GM21381 (cell line): ENCODE measurements around the gene ITGAL.
"Not testable (repeated sequence)": the region's sequence is repeated elsewhere in the genome, so short reads cannot be mapped to it uniquely, and the experiment has no call there.

Experiments used
- ATAC-seq: cut with Tn5 transposase; IDR thresholded peaks from one replicate; pipeline ENCODE4 v1.9.1; 2021; ENCODE audit warnings: mild to moderate bottlenecking, moderate library complexity; ENCODE audit not compliant: unreplicated experiment

Gene ITGAL

DNA sequence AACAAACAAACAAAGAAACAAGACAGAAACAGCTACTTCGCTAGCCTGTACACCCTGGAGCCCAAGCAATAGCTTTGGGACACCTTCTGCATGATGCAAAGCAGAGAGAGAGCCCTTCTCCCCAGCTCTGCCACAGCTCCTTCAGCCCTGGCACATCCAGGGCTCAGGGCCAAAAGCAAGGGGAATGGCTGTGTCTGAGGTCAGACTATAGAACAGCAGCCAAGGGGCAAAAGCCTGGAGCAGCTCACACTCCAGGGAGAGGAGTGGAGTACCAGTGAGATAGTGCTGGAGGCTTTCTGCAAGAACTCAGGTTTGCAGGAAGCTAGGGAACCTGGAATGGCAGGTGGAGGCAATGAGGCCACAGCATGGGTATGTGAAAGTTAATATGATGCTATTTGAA, 15.3 kb upstream of the ITGAL start:
- no peak for ATAC-seq

DNA sequence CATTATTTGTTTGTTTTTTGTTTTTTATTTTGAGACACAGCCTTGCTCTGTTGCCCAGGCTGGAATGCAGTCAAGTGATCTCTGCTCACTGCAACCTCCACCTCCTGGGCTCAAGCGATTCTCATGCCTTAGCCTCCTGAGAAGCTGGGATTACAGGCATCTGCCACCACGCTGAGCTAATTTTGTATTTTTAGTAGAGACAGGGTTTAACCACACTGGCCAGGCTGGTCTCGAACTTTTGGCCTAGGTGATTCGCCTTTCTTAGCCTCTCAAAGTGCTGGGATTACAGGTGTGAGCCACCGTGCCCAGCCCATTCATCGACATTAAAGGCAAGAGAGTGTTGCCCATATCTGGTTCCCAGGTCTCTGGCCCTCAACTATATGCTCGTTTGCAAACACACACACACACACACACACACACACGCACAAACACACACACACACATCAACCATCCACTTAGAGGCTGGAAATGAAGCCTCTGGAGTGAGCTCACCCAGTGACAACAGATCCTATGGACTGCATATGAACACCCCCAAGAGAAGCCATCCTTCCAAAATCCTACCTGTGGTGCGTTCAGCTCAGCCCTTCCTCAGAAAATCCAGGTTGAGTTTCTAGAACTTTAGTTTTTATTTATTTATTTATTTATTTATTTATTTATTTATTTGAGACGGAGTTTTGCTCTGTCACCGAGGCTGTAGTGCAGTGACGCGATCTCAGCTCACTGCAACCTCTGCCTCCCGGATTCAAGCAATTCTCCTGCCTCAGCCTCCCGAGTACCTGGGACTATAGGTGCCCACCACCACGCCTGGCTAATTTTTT, 14.6 kb upstream of the ITGAL start:
- ATAC-seq = no peak

DNA sequence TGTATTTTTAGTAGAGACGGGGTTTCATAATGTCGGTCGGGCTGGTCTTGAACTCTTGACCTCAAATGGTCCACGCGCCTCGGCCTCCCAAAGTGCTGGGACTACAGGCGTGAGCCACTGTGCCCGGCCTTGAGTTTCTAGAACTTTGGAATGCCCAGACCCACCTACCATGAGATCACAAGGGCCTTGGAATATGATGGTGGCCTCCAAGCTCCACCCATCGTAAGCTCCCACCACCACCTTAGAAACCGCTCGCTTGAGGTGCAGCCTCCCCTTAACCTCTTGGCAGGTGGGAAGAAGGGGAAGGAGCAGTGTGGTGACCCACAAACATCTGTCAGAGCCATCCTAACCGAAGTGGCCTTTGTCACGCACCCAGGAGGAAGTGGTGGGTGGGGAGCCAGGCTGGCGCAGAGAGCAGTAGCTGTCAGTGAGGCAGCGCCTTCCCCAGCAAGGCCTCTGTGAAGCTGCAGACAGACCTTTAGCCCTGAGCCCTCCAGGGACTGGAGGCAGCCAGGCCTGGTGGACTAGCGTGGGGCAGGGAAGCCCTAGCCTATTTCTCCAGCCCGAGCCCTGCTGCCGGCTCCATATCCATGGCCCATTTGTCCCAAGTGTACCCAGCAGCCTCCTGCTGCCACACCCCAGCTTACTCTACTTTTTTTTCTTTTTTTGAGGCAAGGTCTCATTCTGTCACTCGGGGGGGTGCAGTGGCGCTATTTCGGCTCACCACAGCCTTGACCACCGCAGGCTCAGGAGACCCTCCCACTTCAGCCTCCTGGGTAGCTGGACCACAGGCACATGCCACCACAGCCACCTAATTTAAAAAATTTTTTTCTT, 13.8 kb upstream of the ITGAL start:
- peak; percentile 83 for ATAC-seq

DNA sequence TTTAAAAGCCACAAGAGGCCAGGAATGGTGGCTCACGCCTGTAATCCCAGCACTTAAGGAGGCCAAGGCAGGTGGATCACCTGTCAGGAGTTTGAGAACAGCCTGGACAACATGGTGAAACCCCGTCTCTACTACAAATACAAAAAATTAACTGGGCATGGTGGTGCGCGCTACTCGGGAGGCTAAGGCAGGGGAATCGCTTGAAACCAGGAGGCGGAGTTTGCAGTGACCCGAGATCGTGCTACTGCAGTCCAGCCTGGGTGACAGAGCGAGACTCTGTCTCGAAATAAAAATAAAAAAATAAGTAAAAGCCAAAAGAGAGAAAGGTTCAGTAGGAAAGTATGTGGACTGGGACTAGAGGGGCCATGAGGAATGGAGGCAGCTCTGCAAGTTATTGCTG, 13.1 kb upstream of the ITGAL start:
- ATAC-seq = no peak

DNA sequence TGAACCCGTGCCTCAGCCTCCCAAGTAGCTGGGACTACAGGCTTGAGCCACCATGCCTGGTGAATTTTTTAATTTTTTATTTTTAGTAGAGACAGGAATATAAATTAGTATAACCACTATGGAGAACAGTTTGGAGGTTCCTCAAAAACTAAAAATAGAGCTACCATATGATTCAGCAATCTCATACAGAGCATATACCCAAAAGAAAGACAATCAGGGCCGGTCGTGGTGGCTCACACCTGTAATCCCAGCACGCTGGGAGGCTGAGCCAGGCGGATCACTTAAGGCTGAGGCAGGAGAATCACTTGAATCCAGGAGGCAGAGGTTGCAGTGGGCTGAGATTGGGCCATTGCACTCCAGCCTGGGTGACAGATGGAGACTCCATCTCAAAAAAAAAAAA, 11.1 kb upstream of the ITGAL start:
- ATAC-seq = not testable (repeated sequence)

DNA sequence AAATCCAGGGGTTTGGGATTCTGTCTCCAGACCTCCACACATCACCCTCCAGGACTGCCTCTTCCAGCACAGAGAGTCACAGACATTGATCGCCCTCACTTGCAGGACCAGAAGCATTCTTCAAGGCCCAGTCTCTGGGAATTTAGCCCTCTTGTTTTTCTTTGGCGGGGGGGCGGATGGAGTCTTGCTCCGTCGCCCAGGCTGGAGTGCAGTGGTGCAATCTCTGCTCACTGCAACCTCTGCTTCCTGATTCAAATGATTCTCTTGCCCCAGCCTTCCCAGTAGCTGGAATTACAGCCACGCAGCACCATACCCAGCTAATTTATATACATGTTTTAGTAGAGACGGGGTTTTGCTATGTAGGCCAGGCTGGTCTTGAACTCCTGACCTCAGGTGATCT, 8.5 kb upstream of the ITGAL start:
- no peak for ATAC-seq

DNA sequence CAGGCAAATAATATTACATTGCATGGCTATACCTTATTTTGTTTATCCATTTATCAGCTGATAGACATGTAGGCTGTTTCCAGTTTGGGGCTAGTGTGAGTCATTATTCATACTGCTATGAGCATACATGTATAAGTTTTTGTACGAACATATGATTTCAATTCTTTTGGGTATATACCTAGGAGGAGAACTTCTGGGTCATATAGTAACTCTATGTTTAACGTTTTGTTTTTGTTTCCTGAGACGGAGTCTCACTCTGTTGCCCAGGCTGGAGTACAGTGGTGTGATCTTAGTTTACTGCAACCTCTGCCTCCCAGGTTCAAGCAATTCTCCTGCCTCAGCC, 2.4 kb upstream of the ITGAL start:
- ATAC-seq = no peak

DNA sequence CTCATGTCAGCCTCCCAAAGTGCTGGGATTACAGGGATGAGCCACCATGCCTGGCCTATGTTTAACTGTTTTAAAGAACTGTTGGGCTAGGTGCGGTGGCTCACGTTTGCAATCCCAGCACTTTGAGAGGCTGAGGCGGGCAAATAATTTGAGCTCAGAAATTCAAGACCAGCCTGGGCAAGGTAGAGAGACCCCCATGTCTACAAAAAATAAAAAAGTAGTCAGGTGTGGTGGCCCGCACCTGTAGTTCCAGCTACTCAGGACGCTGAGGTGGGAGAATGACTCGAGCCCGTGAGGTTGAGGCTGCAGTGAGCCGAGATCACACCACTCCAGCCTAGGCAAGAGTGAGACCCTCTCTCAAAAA, 1.9 kb upstream of the ITGAL start:
- no peak for ATAC-seq

DNA sequence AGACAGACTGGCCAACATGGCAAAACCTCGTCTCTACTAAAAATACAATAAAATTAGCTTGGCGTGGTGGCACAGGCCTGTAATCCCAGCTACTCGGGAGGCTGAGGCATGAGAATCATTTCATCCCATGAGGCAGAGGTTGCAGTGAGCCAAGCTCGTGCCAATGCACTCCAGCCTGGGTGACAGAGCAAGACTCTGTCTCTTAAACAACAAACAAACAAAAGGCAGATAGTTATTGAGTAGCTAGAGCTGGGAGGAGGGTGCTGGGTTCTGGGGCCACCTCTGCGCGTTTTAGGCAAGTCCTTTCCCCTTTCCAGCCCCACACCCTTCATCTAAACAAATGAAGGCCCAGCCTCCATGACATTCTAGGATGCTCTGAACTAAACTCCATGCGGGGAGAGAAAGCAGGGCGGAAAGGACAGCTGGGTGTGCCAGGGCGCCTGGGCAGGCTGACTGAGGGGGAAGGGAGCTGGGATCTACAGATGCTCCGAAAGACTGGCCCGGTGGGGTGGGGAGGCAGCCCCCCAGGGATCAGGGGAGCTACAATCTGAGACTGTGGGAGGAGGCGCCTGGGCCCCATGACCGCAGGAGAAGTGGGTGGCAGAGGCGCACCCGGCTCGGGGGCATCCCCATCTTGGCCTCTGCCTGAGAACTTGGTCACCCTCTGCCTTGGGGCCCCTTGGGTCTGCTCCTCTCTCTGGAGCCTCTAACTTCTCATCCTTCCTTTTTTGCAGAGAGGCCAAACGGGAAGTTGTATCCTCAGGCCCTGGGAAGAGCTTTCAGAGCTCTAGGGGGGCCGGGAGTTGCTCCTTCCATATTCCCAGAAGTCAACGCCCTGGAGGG, 910 bp downstream of the ITGAL start:
- ATAC-seq = no peak

DNA sequence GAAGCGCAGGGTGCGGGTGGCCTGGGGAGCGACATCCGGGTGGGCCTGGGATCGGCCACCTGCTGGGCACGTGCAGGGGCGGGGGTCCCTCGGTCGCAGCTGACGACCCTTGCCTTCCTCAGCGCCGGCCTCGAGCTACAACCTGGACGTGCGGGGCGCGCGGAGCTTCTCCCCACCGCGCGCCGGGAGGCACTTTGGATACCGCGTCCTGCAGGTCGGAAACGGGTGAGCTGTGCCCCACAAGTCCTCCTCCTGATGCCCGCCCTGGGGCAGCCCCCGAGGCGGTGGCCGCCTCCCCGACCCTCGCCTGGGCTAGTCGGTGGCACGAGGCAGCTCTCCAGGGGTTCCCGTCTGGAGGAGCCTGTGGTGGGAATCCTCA, 1.5 kb downstream of the ITGAL start:
- no peak for ATAC-seq

DNA sequence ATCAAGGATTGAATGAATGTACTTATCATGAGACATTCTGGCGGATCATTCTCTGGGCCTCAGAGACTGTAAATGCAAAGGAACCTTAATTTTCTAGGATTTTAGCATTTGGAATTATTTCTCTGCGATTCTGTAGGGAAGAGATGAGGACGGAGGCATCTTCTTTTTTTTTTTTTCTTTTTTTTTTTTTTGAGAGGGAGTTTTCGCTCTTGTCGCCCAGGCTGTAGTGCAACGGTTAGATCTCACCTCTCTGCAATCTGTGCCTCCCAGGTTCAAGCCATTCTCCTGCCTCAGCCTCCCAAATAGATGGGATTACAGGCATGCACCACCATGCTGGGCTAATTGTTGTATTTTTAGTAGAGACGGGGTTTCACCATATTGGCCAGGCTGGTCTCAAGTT, 2.1 kb downstream of the ITGAL start:
- no peak for ATAC-seq

DNA sequence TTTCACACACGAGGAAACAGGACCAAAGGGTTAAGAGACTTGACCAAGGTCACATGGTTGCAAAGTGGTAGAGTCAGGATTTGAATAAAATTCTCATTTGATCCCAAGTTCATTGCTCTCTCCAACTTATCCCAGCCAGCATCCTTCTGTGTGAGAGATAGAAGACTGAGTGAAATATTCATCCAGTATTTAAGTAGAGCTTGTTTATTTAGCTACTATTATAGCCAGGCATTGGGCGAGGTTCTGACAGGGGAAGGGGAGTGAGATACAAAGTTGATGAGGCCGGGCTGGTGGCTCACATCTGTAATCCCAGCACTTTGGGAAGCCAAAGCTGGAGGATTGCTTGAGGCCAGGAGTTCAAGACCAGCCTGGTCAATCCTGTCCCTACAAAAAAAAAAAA, 4.4 kb downstream of the ITGAL start:
- no peak for ATAC-seq

DNA sequence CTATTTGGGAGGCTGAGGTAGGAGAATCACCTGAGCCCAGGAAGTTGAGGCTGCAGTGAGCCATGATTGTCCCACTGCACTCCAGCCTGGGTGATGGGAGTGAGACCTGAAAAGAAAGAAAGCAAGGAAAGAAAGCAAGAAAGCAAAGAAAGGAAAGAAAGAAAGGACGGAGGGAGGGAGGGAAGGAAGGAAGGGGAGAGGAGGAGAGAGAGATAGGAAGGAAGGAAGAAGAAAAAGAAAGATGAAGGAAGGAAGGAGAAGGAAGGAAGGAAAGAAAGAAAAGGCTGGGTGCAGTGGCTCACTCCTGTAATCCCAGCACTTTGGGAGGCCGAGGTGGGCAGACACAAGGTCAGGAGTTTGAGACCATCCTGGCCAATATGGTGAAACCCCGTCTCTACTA, 5.2 kb downstream of the ITGAL start:
- ATAC-seq = not testable (repeated sequence)

DNA sequence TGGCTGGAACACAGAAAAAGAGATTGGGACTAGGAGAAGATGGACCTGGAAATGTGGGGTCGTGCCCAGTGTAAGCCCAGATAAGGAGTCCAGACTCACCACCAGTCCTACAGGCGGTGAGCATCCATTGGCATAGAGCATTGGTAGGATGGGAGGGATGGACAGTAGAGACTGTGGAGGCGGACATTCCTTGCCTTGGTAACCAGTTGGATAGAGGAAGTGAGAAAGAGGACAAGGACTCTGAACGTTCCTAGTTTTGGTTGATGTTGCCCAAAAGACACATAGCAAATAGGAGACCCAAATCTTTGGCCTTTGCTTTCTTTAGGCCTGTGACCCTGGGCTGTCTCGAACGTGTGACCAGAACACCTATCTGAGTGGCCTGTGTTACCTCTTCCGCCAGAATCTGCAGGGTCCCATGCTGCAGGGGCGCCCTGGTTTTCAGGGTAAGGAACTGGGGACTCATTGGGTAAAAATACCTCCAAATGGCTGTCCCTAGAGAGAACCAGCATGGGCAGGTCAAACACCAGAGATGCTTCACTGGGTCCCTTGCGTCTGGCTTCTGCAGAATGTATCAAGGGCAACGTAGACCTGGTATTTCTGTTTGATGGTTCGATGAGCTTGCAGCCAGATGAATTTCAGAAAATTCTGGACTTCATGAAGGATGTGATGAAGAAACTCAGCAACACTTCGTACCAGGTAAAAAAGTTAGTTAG, 6.4 kb downstream of the ITGAL start:
- ATAC-seq = no peak

DNA sequence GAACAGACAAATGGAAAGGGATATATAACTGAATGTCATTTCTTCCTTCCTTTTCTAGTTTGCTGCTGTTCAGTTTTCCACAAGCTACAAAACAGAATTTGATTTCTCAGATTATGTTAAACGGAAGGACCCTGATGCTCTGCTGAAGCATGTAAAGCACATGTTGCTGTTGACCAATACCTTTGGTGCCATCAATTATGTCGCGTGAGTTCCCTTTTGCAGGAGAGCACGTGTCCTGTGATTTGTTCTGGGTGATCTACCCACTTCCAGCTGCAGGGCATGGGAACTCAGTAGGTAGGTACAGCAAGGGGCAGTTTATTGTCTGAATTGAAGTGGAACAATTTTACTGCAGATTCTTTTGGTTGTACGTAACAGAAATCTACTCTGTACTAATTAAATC, 8.8 kb downstream of the ITGAL start:
- ATAC-seq = no peak

DNA sequence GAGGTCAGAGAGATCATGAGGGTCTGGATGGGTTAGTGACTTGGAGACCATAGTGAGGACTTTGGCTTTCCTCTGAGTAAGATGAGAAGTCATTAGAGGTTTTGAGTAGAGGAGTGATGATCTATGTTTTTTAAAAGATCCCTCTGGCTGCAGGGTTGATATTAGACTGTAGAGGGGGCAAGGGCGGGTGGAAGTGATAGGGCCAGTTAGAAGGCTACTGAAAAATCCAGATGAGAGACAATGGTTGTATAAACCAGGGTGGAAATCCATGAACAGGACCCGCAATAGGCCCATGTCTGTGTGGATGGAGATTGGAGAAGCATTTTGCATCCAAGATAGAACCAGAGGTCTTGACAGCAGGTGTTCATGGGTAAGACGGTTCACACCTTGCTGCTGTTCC, 9.8 kb downstream of the ITGAL start:
- no peak for ATAC-seq

DNA sequence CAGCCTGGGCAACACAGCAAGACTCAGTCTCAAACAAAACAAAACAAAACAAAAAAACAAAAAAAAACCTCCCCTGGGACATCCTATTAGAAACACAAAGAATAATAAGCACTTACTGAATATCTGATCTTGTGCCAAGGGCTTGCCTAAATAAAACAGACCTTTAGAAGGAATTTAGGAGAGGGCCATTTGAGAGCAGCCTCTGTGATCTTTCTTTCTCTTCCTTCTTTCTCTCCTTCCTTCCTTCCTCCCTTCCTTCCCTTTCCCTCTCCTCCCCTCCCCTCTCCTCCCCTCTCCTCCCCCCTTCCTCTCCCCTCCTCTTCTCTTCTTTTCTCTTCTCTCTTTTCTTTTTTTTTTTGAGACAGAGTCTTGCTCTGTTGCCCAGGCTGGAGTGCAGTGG, 12.3 kb downstream of the ITGAL start:
- ATAC-seq = no peak

DNA sequence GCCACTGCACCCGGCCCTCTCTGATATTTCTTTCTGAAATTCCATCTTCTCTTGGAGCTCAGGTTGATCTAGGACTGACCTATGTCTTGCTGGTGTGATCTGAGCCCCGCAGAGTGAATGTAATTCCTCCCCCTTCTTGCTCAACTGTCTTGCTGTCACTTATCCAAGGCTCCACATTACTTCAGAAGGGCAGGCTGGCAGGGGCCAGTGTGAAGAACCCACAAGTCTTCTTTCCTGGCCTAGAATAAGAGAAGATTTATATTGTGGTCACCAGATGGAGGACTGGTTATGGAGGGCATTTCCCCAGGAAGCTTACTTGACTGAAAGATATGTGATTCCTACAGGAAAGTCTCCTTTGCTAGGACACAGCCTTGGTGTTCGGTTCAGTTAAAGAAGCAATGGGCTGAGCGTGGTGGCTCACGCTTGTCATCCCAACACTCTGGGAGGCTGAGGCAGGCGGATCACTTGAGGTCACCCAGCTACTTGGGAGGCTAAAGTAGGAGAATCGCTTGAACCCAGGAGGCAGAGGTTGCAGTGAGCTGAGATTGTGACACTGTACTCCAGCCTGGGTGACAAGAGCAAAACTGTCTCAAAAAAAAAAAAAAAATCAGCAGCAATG, 13.4 kb downstream of the ITGAL start:
- ATAC-seq = no peak

DNA sequence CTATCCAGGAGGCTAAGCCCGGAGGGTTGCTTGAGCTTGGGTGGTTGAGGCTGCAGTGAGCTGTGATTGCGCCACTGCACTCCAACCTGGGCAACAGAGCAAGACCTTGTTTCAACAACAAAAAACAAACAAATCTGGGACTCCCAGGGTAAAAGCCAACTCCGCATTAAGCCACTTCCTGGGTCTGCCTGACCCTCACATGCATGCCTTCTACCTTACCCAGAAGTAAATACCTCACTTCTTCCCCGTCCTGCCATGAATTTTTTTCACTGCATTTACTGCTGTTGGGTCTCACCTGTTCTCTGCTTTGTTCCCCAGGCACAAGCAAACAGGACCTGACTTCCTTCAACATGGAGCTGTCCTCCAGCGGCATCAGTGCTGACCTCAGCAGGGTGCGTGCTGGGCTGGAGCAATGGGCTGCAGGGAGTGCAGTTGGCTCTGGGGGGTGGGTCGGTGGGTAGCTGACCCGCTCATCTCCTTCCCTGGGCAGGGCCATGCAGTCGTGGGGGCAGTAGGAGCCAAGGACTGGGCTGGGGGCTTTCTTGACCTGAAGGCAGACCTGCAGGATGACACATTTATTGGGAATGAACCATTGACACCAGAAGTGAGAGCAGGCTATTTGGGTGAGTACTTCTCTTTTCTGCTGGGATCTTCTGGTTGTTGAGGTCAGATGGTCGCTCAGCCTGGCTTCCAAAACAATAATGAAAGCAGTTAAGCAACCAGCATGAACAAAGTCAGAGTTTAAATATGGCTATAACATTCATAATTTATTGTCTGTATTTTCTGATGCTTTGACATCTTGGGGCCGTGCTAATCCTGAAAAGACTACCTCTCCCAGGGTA, 16.4 kb downstream of the ITGAL start:
- no peak for ATAC-seq

DNA sequence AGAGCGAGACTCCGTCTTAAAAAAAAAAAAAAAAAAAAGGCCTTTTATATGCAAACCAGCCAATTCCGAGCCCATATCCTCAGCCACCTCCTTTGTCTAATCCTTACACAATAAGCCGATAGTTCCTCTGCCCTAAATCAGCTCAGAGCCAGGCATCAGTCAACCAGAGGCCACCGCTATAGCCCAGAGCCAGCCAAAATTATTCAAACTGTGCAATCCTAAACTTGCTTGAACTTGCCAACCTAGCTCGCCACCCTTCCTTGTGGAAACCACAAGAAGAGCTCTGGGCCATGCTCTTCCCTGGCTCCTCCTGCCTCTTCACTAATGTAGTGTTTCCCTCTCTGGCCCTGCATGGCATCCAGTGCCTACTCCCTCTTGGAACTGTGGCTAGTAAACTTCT, 17.7 kb downstream of the ITGAL start:
- no peak for ATAC-seq
